Stimulated activated naive B cell treated with anti-CD40 and anti-IgM and Interleukin-4, amounts not matched to agents 10 μg/mL and 1 μg/mL and 100 μg/mL, for 72 hours (primary cell): Measurements from ENCODE around the gene PGF.

Experiments
- ATAC-seq, 2 donors: fragments of 150-1000 bp; cut with Tn5 transposase; replicated peaks; 2 replicates each; pipeline ENCODE4 v1.10.0; 2021; ENCODE audit warnings: moderate library complexity in 1 of 2
- DNase-seq: peaks from one replicate; pipeline ENCODE4 v3.0.0; 2021
- H3K27ac Mint-ChIP-seq: one replicate; pipeline ENCODE4 v1.8.0; 2022; ENCODE audit warnings: mild to moderate bottlenecking, mixed read lengths
- H3K27me3 Mint-ChIP-seq, 2 donors: one replicate each; pipeline ENCODE4 v1.8.0; 2022; ENCODE audit warnings: mixed read lengths in 2 of 2
- H3K36me3 Mint-ChIP-seq, 2 donors: one replicate each; pipeline ENCODE4 v1.8.0; 2022; ENCODE audit warnings: mixed read lengths in 2 of 2, mild to moderate bottlenecking in 1 of 2
- H3K4me1 Mint-ChIP-seq, 2 donors: one replicate each; pipeline ENCODE4 v1.8.0; 2022; ENCODE audit warnings: mixed read lengths in 2 of 2, mild to moderate bottlenecking in 1 of 2
- H3K4me3 Mint-ChIP-seq, 2 donors: one replicate each; pipeline ENCODE4 v1.8.0; 2022; ENCODE audit warnings: mild to moderate bottlenecking in 2 of 2, mixed read lengths in 2 of 2, moderate library complexity in 1 of 2
- H3K9me3 Mint-ChIP-seq, 2 donors: one replicate each; pipeline ENCODE4 v1.8.0; 2022; ENCODE audit warnings: mixed read lengths in 2 of 2, mild to moderate bottlenecking in 1 of 2

Gene PGF

DNA sequence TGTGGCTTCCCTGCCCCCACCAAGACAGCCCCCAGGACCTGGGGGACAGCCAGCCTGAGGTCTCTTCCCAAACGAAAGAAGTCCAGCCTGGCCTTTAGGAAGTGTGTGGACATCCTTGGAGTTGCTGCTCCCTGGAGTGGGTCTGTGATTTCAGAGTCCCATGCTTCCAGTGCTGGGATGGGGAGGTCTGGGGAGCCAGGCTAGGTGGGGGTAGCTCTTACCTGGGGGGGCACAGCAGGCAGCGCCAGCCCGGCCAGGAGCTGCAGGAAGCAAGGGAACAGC, 509 bp downstream of the PGF start:
- no peaks in the 10 kb centered on the region for H3K9me3 Mint-ChIP-seq
- ATAC-seq (no peak), DNase-seq (no peak)
- H3K27ac Mint-ChIP-seq, result no peak overlapping the region
- no peaks in the 10 kb centered on the region for H3K36me3 Mint-ChIP-seq
- peak overlapping the region; percentile 55 to 74 for H3K4me3 Mint-ChIP-seq
- H3K4me1 Mint-ChIP-seq, result peaks cover 2 to 5% of the 10 kb centered on the region in 2 donors
- peaks cover 22 to 40% of the 10 kb centered on the region in 2 donors for H3K27me3 Mint-ChIP-seq

DNA sequence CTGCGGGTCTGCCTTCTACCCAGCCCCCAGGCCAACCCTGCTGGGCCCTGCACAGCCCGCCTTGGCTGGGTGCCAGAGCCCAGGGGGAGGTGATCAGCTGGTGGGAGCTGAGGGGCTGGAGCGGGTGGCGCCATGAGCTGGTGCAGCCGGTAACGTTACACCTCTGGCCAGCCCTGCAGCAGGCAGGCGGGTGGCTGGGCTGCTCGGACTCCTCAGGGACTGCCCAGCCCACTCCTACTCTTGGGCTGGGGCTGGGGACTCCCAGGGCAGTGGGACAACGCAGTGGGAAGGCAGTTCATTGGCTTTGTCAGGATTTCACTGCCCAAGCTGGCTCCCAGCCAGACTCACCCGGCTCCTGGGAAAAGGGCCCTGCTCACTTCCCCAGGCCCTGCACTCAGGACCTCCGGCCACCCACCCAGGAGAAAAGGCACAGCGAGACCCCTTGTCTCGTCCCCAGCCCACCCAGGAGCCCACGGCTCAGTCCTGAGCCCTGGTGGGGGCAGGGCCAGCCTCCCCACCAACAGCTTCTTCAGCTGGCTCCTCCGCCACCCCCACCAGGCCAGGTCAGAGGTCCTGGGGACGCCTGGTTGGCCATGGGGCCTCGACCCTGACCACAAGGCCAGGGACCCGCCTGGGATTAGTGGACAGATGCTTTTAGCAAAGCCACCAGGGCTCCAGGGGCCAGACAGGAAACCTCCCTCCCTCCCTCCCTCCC, 1.0 kb downstream of the PGF start:
- H3K4me1 Mint-ChIP-seq, result peaks cover 0 to 5% of the 10 kb centered on the region in 2 donors
- H3K27me3 Mint-ChIP-seq, result peaks cover 23 to 42% of the 10 kb centered on the region in 2 donors
- no peaks in the 10 kb centered on the region for H3K36me3 Mint-ChIP-seq
- DNase-seq, result no peak
- H3K27ac Mint-ChIP-seq, result no peak overlapping the region
- no peak for ATAC-seq
- H3K4me3 Mint-ChIP-seq, result no peak overlapping the region
- no peaks in the 10 kb centered on the region for H3K9me3 Mint-ChIP-seq

DNA sequence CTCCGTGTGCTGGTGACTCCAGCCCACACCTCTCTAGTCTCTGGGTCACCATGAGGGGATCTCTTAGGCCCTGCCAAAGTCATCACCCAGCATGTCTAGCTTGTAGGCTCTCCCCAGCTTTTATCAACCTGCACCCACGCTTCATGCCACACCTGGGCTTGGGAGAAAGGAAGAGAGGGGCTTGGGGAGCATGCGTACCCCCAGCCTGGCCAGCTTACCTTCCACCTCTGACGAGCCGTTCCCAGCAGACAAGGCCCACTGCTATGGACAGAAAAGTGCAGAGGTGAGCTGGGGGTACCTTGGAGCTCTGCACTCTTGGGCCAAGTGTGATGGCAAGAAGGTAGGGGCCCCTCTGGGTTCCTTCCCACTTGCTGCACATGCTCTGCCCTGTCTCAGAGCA, 1.7 kb downstream of the PGF start:
- peaks cover 0 to 5% of the 10 kb centered on the region in 2 donors for H3K4me1 Mint-ChIP-seq
- ATAC-seq (no peak), DNase-seq (no peak)
- no peak overlapping the region for H3K27ac Mint-ChIP-seq
- H3K27me3 Mint-ChIP-seq, result peaks cover 25 to 42% of the 10 kb centered on the region in 2 donors
- H3K9me3 Mint-ChIP-seq, result no peaks in the 10 kb centered on the region
- H3K36me3 Mint-ChIP-seq, result no peaks in the 10 kb centered on the region
- no peak overlapping the region for H3K4me3 Mint-ChIP-seq

DNA sequence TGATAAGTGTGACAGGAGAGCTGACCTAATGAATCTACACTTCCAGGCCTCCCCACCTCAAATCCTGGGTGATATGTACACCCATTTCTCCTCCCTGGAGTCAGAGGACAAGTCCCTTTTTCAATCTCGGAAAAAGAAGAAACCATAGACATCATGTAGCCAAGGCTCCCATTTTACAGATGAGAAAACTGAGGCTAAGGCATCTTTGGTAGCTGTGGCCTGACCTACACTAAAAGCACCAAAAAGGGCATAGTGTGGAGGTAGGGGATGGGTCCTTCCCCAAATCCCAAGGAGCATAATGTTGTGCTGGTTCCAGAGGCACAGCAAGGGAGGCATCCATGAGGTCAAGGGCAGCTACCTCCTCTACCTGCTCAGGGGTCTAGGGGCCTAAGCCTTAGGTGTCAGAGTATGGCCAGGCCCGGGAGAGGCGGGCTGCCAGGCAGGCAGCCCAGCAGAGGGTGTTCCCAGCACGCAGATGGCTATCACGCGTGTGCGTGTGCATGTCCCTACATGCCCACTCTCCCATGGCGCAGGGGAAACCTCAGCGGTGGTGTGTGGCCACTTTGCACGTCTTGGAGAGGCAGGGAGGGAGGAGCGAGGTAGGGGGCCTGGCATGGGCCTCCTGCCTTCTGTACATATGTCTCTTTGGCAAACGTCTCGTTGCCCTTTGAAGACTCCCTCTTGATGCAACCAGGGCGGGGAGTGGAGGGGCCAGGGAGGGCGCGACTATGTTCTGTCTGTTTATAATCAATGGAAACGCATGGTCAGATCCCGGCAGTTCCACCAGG, 2.5 kb downstream of the PGF start:
- no peaks in the 10 kb centered on the region for H3K36me3 Mint-ChIP-seq

DNA sequence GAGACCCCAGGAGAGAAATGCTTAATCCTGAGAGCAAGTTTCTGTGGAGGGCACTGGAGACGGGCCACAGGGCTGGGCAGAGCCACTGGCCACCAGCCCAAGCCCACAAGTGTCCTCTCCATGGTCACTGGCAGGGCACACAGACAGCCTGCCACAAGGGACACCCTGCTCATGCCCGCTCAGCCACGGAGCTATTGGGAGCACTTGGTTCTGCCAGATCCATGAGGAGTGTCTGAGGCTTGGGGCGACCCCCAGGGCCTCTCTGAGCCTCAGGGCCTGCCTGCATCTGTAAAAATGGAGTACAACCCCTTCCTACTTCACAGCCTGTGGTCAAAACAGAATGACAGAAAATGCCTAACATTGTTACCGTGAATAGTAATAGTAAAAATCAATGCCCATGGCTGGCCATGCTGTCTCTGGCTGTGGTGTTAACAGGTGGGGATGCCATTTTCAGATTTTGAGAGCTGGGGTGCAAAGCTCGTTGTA, 3.2 kb downstream of the PGF start:
- H3K4me1 Mint-ChIP-seq, result peaks cover 0 to 5% of the 10 kb centered on the region in 2 donors
- H3K9me3 Mint-ChIP-seq, result no peaks in the 10 kb centered on the region
- no peak overlapping the region for H3K27ac Mint-ChIP-seq
- ATAC-seq (no peak), DNase-seq (no peak)
- H3K36me3 Mint-ChIP-seq, result no peaks in the 10 kb centered on the region
- H3K4me3 Mint-ChIP-seq, result no peak overlapping the region
- H3K27me3 Mint-ChIP-seq, result peaks cover 29 to 49% of the 10 kb centered on the region in 2 donors

More for the DNA sequence above, 2.5 kb downstream of the PGF start:
- ATAC-seq, result no peak
- Mint-ChIP-seq H3K27me3 (peaks cover 29 to 46% of the 10 kb centered on the region in 2 donors), H3K27ac (no peak overlapping the region), H3K4me1 (peaks cover 0 to 5% of the 10 kb centered on the region in 2 donors), H3K9me3 (no peaks in the 10 kb centered on the region), H3K4me3 (no peak overlapping the region)
- no peak for DNase-seq

DNA sequence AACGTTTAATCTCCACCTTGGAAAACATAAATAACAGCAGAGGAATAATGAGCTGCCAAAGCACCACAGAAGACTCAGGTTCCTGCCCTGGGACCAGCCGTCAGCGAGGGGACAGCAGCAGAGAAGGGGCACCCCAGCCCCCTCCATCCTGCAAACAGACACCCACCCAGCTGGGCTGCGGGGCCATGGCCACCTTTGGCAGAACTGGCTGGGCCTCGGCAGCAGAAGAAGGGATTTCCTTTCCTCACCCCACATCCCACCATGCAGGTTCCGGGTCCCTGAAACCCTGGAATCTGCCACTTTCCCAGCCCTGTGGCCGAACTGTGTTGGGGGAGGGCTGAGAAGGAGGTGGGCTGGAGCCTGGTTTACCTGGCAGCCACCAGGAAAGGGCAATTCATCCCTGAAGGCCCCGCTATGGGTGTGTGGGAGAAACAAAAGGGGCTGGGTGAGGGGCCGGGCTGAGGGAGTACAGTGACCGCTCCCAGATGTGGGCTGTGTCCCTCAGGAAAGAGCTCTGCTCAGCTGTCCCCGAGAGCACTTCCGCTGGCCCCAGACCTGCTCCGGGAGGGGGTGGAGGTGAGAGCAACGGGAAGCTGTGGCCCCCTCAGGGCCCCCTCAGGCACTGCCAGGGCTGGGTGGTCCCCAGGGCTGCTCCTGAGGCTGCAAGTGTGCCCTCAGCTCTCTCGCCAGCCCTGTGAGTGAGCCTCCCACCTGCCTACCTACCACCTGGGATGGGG, 3.8 kb downstream of the PGF start:
- DNase-seq (no peak), ATAC-seq (no peak)
- H3K9me3 Mint-ChIP-seq, result no peaks in the 10 kb centered on the region
- no peak overlapping the region for H3K4me3 Mint-ChIP-seq
- no peaks in the 10 kb centered on the region for H3K36me3 Mint-ChIP-seq
- peaks cover 6 to 9% of the 10 kb centered on the region in 2 donors for H3K4me1 Mint-ChIP-seq
- peaks cover 28 to 43% of the 10 kb centered on the region in 2 donors for H3K27me3 Mint-ChIP-seq
- no peak overlapping the region for H3K27ac Mint-ChIP-seq

DNA sequence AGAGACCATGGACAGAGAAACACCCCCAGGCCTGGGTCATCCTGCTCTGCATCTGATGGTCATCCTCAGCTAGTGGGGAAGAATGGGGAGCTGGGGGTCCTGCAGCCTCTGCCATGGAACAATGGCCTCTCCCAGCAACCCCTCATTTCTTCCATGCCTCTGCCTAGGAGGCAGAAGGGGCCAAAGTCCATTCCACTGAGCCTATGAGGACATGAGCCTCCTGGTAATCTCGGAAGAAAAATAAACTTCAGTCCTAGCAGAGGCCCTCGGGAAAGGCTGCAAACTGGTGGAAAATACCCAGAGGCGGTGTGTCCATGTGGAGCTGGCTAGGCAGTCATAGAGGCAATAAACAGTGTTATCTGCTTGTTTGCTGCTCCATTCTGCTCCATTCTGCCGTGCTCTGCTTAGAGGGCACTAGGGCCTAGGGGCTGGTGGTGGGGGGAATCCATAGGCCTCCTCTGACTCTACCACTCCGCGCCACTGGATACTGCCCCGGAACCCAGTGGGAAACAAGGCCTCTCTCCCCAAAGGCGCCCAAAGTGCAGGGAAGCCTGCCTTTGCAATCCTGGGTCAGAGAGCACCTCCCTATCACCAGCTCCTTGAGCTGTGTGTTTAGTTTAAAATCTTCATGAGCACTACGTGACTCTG, 4.5 kb downstream of the PGF start:
- H3K4me1 Mint-ChIP-seq, result peaks cover 11 to 16% of the 10 kb centered on the region in 2 donors
- peaks cover 0 to 2% of the 10 kb centered on the region in 2 donors for H3K36me3 Mint-ChIP-seq
- H3K27ac Mint-ChIP-seq, result no peak overlapping the region
- no peak for DNase-seq
- no peak for ATAC-seq
- H3K4me3 Mint-ChIP-seq, result no peak overlapping the region
- H3K9me3 Mint-ChIP-seq, result no peaks in the 10 kb centered on the region
- peaks cover 23 to 42% of the 10 kb centered on the region in 2 donors for H3K27me3 Mint-ChIP-seq

DNA sequence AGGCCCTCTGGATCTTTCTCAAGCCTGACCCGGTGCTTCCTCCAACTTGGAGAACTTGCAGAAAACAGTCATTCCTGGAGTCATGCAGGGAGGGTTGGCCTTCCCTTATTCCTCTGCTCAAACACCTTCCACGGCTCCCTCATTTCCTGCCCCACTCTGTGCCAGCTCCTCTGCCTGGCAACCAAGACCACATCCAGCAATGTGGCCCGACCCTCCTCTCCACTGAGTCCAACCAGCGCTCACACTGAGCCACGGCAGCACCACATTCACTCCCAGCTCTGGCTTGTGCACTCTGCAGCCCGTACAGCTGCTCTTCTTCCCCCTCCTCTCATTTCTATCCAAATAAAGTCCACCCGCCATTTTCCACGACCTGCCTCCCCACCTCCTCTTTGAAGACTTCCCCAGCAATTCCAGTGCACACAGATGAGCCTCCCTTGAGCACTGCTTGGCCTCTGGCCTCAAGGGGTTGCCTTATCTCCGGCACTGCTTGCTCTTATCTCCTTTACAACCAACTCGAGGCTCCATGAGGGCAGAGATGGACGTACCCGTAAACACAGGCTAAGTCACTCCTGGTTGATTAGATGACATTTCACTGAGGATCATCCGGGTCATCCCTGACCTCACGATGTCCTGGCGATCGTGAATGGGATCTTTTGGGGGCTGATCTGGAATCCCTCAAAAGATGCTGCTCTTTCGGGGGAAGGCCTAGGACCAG, 5.4 kb downstream of the PGF start:
- ATAC-seq (no peak), DNase-seq (no peak)
- Mint-ChIP-seq H3K9me3 (no peaks in the 10 kb centered on the region), H3K27me3 (peaks cover 23 to 42% of the 10 kb centered on the region in 2 donors), H3K4me1 (peaks cover 11 to 16% of the 10 kb centered on the region in 2 donors), H3K27ac (no peak overlapping the region), H3K4me3 (no peak overlapping the region), H3K36me3 (peaks cover 0 to 2% of the 10 kb centered on the region in 2 donors)

DNA sequence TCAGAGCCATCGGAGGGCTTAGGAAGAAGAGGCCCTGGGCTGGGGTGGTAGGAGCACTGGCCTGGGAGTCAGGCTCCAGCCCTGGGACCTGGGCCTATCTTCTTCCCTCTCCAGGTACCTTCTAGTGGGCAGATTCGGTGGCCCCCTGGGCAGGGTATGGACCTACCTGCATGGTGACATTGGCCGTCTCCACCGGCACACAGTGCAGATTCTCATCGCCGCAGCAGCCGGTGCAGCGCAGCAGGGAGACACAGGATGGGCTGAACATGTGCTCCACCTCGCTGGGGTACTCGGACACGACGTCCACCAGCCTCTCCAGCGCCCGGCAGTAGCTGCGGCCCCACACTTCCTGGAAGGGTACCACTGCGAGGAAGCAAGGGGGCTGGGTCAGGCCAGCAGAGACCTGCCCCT, 6.2 kb downstream of the PGF start:
- H3K27ac Mint-ChIP-seq, result no peak overlapping the region
- peaks cover 11 to 12% of the 10 kb centered on the region in 2 donors for H3K4me1 Mint-ChIP-seq
- no peak for ATAC-seq
- no peak overlapping the region for H3K4me3 Mint-ChIP-seq
- H3K9me3 Mint-ChIP-seq, result no peaks in the 10 kb centered on the region
- H3K36me3 Mint-ChIP-seq, result peaks cover 0 to 2% of the 10 kb centered on the region in 2 donors
- peaks cover 23 to 37% of the 10 kb centered on the region in 2 donors for H3K27me3 Mint-ChIP-seq
- DNase-seq, result no peak

DNA sequence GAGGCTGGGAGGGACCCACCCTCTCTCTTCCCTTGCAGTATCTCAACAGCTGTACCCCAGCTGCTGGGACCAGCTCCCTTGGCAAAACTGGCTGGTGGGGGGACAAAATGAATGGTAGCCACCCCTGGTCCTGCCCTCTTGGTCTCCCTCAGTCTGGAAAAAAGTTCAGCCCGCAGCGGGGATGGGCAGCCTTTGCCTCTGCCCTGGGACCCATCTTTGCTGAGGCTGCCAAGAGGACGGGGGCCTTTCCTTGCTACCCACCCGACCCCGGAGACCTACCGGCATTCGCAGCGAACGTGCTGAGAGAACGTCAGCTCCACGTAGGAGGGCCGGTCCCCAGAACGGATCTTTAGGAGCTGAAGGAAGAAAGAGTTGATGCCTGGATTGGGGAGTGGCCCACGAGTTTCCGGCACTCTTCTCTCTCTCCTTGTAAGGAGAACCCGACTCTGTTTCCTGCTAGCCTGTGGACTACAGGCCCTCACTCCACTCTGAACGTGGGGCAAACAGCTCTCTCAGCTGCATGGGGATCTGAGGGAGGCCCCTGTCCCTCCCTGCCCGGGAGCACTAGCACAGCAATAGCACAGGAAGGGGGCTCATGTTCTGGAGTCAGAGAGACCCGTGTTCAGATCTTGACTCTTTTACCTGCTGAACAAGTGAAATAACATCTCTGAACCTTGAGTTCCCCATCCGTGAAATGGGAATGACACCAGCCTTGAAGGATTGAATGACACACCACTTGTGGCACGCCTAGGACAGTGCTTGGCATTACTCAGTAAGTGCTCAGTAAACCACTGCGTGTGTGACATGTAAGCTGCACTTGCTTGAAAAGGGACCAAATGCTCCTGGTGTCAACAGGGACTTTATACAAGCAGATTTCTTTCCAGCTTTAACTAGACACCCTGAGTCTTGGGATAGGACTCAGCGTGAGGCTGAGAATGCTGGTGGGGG, 6.9 kb downstream of the PGF start:
- Mint-ChIP-seq H3K4me3 (no peak overlapping the region), H3K27me3 (peaks cover 20 to 30% of the 10 kb centered on the region in 2 donors), H3K36me3 (peaks cover 0 to 2% of the 10 kb centered on the region in 2 donors), H3K27ac (peak overlapping the region; percentile 37), H3K4me1 (peaks cover 11 to 12% of the 10 kb centered on the region in 2 donors), H3K9me3 (no peaks in the 10 kb centered on the region)
- ATAC-seq (no peak), DNase-seq (no peak)

DNA sequence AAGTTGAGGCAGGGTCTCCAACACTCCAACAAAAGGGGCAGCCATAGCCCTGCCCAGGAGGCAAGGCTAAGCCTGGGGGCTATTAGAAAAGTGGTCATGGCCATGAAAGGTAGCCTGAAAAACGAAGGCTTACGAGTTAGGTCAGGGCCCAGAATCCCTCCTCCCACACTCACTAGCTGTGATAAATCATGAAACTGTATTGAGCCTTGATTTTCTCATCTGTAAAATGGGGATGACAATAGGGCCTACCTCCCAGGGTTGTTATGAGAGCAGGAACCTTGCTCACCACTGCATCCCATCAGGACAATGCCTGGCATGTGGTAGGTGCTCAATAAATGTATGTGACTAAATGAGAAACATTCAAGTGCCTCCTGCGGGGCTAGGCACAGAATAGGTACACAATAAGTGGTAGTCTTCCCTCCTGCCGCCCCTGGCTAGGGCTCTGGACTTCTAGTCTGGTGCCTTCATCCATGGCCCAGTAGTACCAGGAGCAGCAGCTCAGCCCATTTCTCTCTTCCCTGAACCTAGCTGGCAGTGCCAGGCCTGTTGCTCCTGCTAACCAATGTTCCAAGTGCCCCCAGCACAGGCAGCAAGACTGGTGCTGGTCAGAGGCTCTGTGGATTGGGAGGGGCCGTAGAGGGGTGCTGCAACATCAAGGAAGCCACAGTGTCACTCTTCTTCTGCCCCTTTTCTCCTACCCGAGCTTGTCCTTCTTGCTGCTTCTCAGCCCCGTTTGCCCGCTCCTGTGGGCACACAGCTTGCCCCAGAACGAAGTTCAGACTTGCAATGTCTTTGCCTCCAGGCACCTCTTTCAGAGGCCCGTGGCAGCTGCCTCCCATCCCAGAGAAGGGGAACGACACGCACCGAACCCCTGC, 7.8 kb downstream of the PGF start:
- peaks cover 0 to 2% of the 10 kb centered on the region in 2 donors for H3K36me3 Mint-ChIP-seq
- no peak overlapping the region for H3K4me3 Mint-ChIP-seq
- no peak overlapping the region for H3K27ac Mint-ChIP-seq
- H3K9me3 Mint-ChIP-seq, result no peaks in the 10 kb centered on the region
- H3K27me3 Mint-ChIP-seq, result peaks cover 14 to 28% of the 10 kb centered on the region in 2 donors
- DNase-seq (no peak), ATAC-seq (no peak)
- peaks cover 16 to 20% of the 10 kb centered on the region in 2 donors for H3K4me1 Mint-ChIP-seq
